ENCODE data around the gene GALNT7. TPM values are rescaled to one million over a fixed set of nuclear protein-coding genes. Genes with fewer than 3 reads are reported as not detected.

GALNT7 gene
- polyA plus RNA-seq, 1 of the 3 experiments (the other 2 are of a cell fraction): 14.8 TPM

DNA sequence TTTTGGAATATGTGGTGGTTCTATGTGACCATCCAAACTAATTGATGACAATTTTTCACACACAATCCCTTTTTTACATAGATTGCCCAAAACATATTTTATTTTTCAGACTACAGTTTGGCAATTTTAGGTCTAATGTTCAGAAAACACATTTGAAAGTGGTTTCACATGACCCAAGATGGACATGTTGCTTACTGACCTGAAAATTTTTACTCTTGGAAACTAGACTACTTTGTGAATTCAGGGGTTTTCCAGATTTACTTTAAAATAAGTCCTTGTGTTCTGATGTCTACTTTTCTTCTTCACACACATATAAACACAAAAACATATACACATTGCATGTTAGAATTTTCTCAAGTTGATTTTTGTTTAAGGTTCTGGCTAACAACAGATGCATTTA, 86.0 kb downstream of the GALNT7 start:
- CTCF ChIA-PET: interaction anchor here (1.4 to 6.7 kb wide), 3 partner anchors 84 to 242 kb away, joined by 5 to 90 read pairs (median 8); no protein-coding TSS in a partner anchor
- Histone ChIP-seq H3K9ac (no peak overlapping the region), H3F3A (replicated peaks; ENCODE audit: insufficient read depth) (peaks cover 8% of the 10 kb centered on the region), H3K27me3 (ENCODE audit: insufficient read depth) (no peaks in the 10 kb centered on the region), H2AFZ (ENCODE audit: low read depth) (no peak overlapping the region), H4K20me1 (ENCODE audit: insufficient read depth) (peaks cover 23% of the 10 kb centered on the region; the same call in 1 of the 2 replicates), H3K4me2 (no peak overlapping the region), H3K27ac (ENCODE audit: low read depth in 2 of 2, low read length in 1 of 2) (no peak overlapping the region), H3K79me2 (ENCODE audit: insufficient read depth) (peaks cover 1% of the 10 kb centered on the region; the same call in 1 of the 2 replicates), H3K4me1 (ENCODE audit: control insufficient read depth in 1 of 2, insufficient read depth in 2 of 2, low read depth in 1 of 2, low read length in 1 of 2) (peaks cover 11 to 12% of the 10 kb centered on the region in 2 experiments; a peak in 3 of 4 replicates), H3K9me3 (no peaks in the 10 kb centered on the region), H3K36me3 (replicated peaks in 1 of 2; ENCODE audit: control insufficient read depth in 1 of 2, insufficient read depth in 2 of 2, low read length in 1 of 2) (peaks cover 0 to 12% of the 10 kb centered on the region in 2 experiments), H3K9me2 (no peaks in the 10 kb centered on the region), H3K4me3 (ENCODE audit: low read depth in 2 of 2, low read length in 1 of 2) (no peak overlapping the region)
- POLR2A ChIA-PET: no interaction called here
- TF ChIP-seq, protein P1, sequence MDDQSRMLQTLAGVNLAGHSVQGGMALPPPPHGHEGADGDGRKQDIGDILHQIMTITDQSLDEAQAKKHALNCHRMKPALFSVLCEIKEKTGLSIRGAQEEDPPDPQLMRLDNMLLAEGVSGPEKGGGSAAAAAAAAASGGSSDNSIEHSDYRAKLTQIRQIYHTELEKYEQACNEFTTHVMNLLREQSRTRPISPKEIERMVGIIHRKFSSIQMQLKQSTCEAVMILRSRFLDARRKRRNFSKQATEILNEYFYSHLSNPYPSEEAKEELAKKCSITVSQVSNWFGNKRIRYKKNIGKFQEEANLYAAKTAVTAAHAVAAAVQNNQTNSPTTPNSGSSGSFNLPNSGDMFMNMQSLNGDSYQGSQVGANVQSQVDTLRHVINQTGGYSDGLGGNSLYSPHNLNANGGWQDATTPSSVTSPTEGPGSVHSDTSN (IDR thresholded peaks at IDR 0.05): no peak
- TF ChIP-seq FOSL2 (IDR thresholded peaks at IDR 0.05; ENCODE audit: borderline replicate concordance, low read depth): no peak
- no peak for TF ChIP-seq EZH2phosphoT487 (IDR thresholded peaks at IDR 0.05; ENCODE audit: borderline replicate concordance, low read depth)
- no peak for TF ChIP-seq USF1 (IDR thresholded peaks at IDR 0.05; ENCODE audit: borderline replicate concordance, low read depth)
- no peak for TF ChIP-seq GATA2 (CRISPR knock-in tag; IDR thresholded peaks at IDR 0.05)
- TF ChIP-seq FOXJ3 (CRISPR knock-in tag; IDR thresholded peaks at IDR 0.05): no peak
- TF ChIP-seq, protein P2, sequence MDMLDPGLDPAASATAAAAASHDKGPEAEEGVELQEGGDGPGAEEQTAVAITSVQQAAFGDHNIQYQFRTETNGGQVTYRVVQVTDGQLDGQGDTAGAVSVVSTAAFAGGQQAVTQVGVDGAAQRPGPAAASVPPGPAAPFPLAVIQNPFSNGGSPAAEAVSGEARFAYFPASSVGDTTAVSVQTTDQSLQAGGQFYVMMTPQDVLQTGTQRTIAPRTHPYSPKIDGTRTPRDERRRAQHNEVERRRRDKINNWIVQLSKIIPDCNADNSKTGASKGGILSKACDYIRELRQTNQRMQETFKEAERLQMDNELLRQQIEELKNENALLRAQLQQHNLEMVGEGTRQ (IDR thresholded peaks at IDR 0.05; ENCODE audit: borderline replicate concordance, low read depth, low read length): no peak
- TF ChIP-seq SIN3A (IDR thresholded peaks at IDR 0.05; ENCODE audit: borderline replicate concordance, low read depth, low read length): no peak
- no peak for TF ChIP-seq MXI1 (IDR thresholded peaks at IDR 0.05; ENCODE audit: low read depth, low read length)
- no peak for TF ChIP-seq RCOR1 (IDR thresholded peaks at IDR 0.05; ENCODE audit: low read length)
- TF ChIP-seq MEF2A (IDR thresholded peaks at IDR 0.05; ENCODE audit: borderline replicate concordance, low read depth): no peak
- DNase-seq: no peak

DNA sequence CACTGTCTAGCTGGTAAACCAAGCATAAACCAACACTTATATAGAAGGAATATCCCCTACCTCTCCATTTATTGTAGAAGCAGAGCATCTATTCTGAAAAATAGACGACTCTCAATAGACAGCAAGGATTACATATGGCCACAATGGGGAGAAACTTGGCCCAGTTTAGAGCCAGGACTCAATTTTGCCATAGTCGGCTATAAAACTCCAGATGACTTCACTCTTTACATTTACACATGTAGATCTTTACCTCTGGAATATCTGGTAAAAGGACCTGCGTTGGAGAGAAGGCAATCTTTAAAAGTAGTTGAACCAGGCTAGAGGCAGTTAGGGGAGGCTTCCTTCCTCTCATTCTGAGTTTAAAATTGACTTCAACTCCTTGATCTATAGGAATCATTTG, 88.2 kb downstream of the GALNT7 start:
- H3K27me3 ChIP-seq (ENCODE audit: insufficient read depth): no peaks in the 10 kb centered on the region
- H3K9me3 ChIP-seq: no peaks in the 10 kb centered on the region
- WGBS (ENCODE audit: low lambda C conversion rate): 87% methylated on average over 3 of the region's 3 CpGs
- H3K27ac ChIP-seq (ENCODE audit: low read depth in 2 of 2, low read length in 1 of 2): no peak overlapping the region
- POLR2A ChIA-PET: no interaction called here
- CTCF ChIA-PET: interaction anchor here (0.7 to 6.7 kb wide), 28 partner anchors 8 to 265 kb away, joined by 3 to 90 read pairs (median 4); no protein-coding TSS in a partner anchor
- no peak overlapping the region for H3K4me2 ChIP-seq
- peaks cover 2% of the 10 kb centered on the region; the same call in 1 of the 2 replicates for H3K79me2 ChIP-seq (ENCODE audit: insufficient read depth)
- no peak overlapping the region for H3K4me3 ChIP-seq (ENCODE audit: low read depth in 2 of 2, low read length in 1 of 2)
- peaks cover 10% of the 10 kb centered on the region; the same call in 1 of the 2 replicates for H4K20me1 ChIP-seq (ENCODE audit: insufficient read depth)
- H3K9me2 ChIP-seq: no peaks in the 10 kb centered on the region
- H3F3A ChIP-seq (replicated peaks; ENCODE audit: insufficient read depth): peaks cover 3% of the 10 kb centered on the region
- peaks cover 0 to 12% of the 10 kb centered on the region in 2 experiments for H3K36me3 ChIP-seq (replicated peaks in 1 of 2; ENCODE audit: control insufficient read depth in 1 of 2, insufficient read depth in 2 of 2, low read length in 1 of 2)
- H3K4me1 ChIP-seq (ENCODE audit: control insufficient read depth in 1 of 2, insufficient read depth in 2 of 2, low read depth in 1 of 2, low read length in 1 of 2): peaks cover 7 to 10% of the 10 kb centered on the region in 2 experiments; a peak in 3 of 4 replicates
- no peak overlapping the region for H2AFZ ChIP-seq (ENCODE audit: low read depth)
- H3K9ac ChIP-seq: no peak overlapping the region
- TF ChIP-seq YY1 (IDR thresholded peaks at IDR 0.05; ENCODE audit: low read depth) (no peak), POLR2AphosphoS5 (IDR thresholded peaks at IDR 0.05; ENCODE audit: low read depth, low read length) (no peak), SMC3 (IDR thresholded peaks at IDR 0.05; ENCODE audit: low read depth, low read length) (no peak), RCOR1 (IDR thresholded peaks at IDR 0.05; ENCODE audit: low read length) (no peak), MXI1 (IDR thresholded peaks at IDR 0.05; ENCODE audit: low read depth, low read length) (no peak), NFIC (IDR thresholded peaks at IDR 0.05; ENCODE audit: borderline replicate concordance) (no peak), RFX5 (IDR thresholded peaks at IDR 0.05; ENCODE audit: low read length) (no peak), TCF12 (IDR thresholded peaks at IDR 0.05) (no peak), MAX (IDR thresholded peaks at IDR 0.05; ENCODE audit: low read depth) (no peak)
- DNase-seq: no peak
